HG02678 (cell line): ENCODE results near the gene UTF1.

ENCODE experiments used
- ATAC-seq: cut with Tn5 transposase; IDR thresholded peaks from one replicate; pipeline ENCODE4 v1.9.1; 2021; ENCODE audit warnings: mild to moderate bottlenecking, moderate library complexity; ENCODE audit not compliant: unreplicated experiment

UTF1 gene

GRCh38 chr10:133242611-133243356 is 12.8 kb downstream of the UTF1 start:
- ATAC-seq = no peak

- ATAC-seq = no peak
Measured at GRCh38 chr10:133243593-133243992, 13.6 kb downstream of the UTF1 start.

GRCh38 chr10:133245439-133246235 is 15.6 kb downstream of the UTF1 start:
- ATAC-seq = no peak

GRCh38 chr10:133246236-133246626 is 16.2 kb downstream of the UTF1 start:
- ATAC-seq = no peak

GRCh38 chr10:133247681-133248333 is 17.8 kb downstream of the UTF1 start:
- ATAC-seq = no peak

GRCh38 chr10:133248334-133248715 is 18.3 kb downstream of the UTF1 start:
- no peak for ATAC-seq

- ATAC-seq = no peak
Measured at GRCh38 chr10:133249094-133249780, 19.2 kb downstream of the UTF1 start.

GRCh38 chr10:133249975-133250754 is 20.1 kb downstream of the UTF1 start:
- ATAC-seq = no peak

GRCh38 chr10:133251388-133252222 is 21.6 kb downstream of the UTF1 start:
- ATAC-seq = no peak

GRCh38 chr10:133252223-133252552 is 22.2 kb downstream of the UTF1 start:
- no peak for ATAC-seq

GRCh38 chr10:133253361-133253955 is 23.4 kb downstream of the UTF1 start:
- no peak for ATAC-seq

GRCh38 chr10:133254421-133255120 is 24.6 kb downstream of the UTF1 start:
- ATAC-seq = no peak

- ATAC-seq = no peak
Measured at GRCh38 chr10:133255323-133255722, 25.3 kb downstream of the UTF1 start.

- no peak for ATAC-seq
Measured at GRCh38 chr10:133257489-133258065, 27.6 kb downstream of the UTF1 start.

- no peak for ATAC-seq
Measured at GRCh38 chr10:133258066-133258817, 28.2 kb downstream of the UTF1 start.

GRCh38 chr10:133258818-133259601 is 29.0 kb downstream of the UTF1 start:
- no peak for ATAC-seq

- no peak for ATAC-seq
Measured at GRCh38 chr10:133259602-133259989, 29.6 kb downstream of the UTF1 start.
